ENCODE results near the gene SLC18B1.

SLC18B1 gene

DNA sequence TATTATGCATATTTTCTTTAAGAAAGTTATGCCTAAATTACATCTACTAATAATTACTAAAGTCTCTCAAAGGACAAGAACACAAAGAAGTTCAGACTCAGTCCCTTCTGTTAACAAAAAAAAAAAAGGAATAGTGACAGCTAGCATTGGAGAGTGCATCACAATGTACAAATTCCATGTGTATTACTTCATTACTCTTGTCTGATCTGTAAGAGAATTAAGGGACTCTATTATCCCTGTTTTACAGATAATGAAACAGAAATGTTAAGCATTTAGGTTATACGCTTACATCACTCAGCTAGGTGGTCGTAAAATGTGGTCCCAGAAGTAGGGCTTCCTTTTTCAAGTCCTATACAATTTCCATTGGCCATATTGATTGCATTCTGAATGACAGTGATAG lies 67.4 kb downstream of the SLC18B1 start:
- H3K4me3 ChIP-seq (ENCODE audit: low read length): no peak overlapping the region
- DNase-seq (ENCODE audit: low read depth): no peak
- TF ChIP-seq, protein P1, sequence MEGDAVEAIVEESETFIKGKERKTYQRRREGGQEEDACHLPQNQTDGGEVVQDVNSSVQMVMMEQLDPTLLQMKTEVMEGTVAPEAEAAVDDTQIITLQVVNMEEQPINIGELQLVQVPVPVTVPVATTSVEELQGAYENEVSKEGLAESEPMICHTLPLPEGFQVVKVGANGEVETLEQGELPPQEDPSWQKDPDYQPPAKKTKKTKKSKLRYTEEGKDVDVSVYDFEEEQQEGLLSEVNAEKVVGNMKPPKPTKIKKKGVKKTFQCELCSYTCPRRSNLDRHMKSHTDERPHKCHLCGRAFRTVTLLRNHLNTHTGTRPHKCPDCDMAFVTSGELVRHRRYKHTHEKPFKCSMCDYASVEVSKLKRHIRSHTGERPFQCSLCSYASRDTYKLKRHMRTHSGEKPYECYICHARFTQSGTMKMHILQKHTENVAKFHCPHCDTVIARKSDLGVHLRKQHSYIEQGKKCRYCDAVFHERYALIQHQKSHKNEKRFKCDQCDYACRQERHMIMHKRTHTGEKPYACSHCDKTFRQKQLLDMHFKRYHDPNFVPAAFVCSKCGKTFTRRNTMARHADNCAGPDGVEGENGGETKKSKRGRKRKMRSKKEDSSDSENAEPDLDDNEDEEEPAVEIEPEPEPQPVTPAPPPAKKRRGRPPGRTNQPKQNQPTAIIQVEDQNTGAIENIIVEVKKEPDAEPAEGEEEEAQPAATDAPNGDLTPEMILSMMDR (conservative IDR thresholded peaks at IDR 0.05; ENCODE audit: low read length): no peak

DNA sequence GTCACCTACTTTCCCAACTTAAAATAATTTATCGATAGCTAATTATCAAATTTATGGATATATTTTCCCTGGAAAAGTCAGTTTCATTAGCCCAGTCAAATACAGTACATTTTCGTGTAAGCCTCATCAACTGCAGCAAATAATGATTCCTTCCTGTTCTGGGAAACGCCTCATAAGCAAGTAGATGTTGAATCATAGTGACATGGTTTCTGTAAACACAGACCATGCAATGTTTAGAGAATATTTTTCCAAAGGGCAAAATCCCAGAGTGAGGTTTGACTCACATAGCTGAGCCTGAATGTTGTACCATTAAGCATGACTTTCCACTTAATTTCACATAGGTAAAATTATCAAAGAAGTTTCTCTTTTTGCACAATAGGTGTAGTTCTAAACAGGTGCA lies 67.9 kb downstream of the SLC18B1 start:
- DNase-seq (ENCODE audit: low read depth): peak; percentile 12
- TF ChIP-seq, protein P1 (conservative IDR thresholded peaks at IDR 0.05; ENCODE audit: low read length): no peak
- no peak overlapping the region for H3K4me3 ChIP-seq (ENCODE audit: low read length)

DNA sequence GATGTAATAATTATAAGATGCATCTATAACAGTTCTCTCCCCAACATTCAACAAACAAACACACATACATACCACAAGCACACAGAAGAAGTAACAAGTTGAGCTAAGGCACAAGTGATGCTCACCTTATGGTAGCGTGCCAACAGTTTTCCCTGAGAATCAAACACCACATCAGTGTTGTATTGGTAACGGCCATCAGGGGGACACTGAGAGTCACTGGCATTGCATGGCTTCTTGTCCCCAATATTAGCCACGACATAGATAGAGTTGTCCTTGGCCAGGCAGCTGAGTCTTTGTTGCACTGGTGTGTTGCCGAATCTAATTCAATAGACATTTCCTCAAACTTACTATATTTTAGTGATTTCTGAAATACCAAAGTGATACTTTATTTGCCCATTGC lies 69.8 kb downstream of the SLC18B1 start:
- no peak overlapping the region for H3K4me3 ChIP-seq (ENCODE audit: low read length)
- DNase-seq (ENCODE audit: low read depth): no peak
- TF ChIP-seq, protein P1 (conservative IDR thresholded peaks at IDR 0.05; ENCODE audit: low read length): no peak

DNA sequence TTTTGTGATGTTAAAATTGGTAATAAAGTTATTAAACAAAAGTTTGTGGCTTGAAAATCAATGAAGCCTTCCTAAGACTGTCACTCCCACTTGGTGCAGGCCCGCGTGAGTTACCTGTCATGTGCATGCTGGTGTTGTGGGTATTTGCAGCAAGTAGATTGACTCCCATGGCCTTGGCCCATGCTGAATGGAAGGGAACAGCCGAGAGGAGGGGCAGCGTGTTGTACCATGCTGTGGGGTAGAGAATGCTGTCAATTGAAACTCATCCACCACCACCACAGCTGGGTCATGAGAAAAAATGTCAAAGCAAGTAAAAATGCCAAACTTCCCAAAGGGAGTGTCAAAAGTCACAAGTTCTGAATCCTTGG lies 71.8 kb downstream of the SLC18B1 start:
- TF ChIP-seq, protein P1 (conservative IDR thresholded peaks at IDR 0.05; ENCODE audit: low read length): no peak
- H3K4me3 ChIP-seq (ENCODE audit: low read length): no peak overlapping the region
- DNase-seq (ENCODE audit: low read depth): no peak

DNA sequence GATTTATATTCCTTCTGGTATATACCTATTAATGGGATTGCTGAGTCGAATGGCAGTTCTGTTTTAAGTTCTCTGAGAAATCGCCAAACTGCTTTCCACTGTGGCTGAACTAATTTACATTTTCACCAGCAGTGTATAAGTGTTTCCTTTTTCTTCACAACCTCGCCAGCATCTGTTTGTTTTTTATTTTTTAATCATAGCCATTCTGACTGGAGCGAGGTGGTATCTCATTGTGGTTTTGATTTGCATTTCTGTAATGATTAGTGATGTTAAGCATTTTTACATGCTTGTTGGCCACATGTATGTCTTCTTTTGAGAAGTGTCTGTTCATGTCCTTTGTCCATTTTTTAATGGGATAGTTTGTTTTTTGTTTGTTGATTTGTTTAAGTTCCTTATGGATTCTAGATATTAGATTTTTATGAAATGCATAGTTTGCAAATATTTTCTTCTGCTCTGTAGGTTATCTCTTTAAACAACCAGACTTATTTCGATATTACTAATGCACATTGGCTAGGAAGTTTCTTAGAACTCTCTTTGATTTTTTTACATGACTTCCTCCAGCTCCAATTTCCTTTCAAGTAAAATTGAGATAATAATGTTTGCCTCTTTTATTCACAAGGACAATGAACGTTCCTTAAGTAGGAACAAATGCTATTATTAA lies 72.4 kb downstream of the SLC18B1 start:
- TF ChIP-seq, protein P1 (conservative IDR thresholded peaks at IDR 0.05; ENCODE audit: low read length): no peak
- DNase-seq (ENCODE audit: low read depth): no peak
- no peak overlapping the region for H3K4me3 ChIP-seq (ENCODE audit: low read length)

DNA sequence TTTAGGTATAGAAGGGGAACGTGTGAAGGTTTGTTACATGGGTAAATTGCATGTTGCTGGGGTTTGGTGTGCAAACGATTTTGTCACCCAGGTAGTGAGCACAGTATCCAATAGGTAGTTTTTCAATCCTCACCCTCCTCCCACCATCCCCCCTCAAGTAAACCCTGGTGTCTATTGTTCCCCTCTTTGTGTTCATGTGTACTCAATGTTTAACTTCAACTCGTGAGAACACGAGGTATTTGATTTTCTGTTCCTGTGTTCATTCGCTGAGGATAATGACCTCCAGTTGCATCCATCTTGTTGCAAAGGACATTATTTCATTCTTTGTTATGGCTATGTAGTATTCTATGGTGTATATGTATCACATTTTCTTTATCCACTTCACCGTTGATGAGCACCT lies 73.0 kb downstream of the SLC18B1 start:
- TF ChIP-seq, protein P1 (conservative IDR thresholded peaks at IDR 0.05; ENCODE audit: low read length): no peak
- DNase-seq (ENCODE audit: low read depth): no peak
- H3K4me3 ChIP-seq (ENCODE audit: low read length): no peak overlapping the region

DNA sequence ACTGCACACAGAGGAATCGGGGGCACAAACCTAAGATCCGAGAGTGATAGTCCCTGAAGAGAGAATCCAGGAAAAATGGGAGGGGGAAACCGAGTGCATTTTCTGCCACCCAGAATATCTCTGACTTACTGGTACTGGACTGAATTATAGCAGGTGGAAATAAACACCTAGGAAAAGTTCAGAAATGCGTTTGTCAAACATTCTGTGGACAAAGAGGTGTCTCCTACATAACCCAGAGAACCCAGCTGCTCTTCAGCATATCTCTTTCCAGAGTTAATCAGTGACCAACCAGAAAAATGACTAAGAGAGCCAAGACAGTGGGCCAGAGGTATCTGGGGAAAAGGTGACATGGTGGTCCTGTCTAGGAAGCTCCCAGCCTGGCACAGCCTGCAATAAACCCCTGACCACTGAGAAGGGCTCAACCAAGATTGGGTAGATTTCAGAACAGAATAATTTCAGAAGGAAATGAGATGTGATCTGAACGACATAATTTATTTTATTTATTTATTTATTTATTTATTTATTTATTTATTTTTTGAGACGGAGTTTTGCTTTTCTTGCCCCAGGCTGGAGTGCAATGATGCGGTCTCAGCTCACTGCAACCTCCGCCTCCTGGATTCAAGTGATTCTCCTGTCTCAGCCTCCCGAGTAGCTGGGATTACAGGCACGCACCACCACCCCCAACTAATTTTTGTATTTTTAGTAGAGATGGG lies 78.5 kb downstream of the SLC18B1 start:
- H3K4me3 ChIP-seq (ENCODE audit: low read length): no peak overlapping the region
- TF ChIP-seq, protein P1 (conservative IDR thresholded peaks at IDR 0.05; ENCODE audit: low read length): no peak
- DNase-seq (ENCODE audit: low read depth): no peak

Data from AG10803 (cell line).